Measurements from ENCODE around the gene ADARB1. TPM values are rescaled to one million over a fixed set of nuclear protein-coding genes. Genes with fewer than 3 reads are reported as not detected.

The ADARB1 gene
- total and polyA plus RNA-seq, 2 donors (not counting 1 experiment from before 2014, with no cell fraction given): 17.1 to 33.3 TPM

GRCh38 chr21:45250914-45251634, 176.7 kb downstream of the ADARB1 start:
- intact Hi-C loops (cut with micrococcal nuclease): no loop called here
- WGBS (ENCODE audit: insufficient coverage): 95% methylated on average over 10 of the region's 14 CpGs

More at GRCh38 chr21:45250914-45251634, 176.7 kb downstream of the ADARB1 start:
- Histone ChIP-seq H3K4me3 (ENCODE audit: control extremely low read depth in 1 of 5, extremely low read depth in 1 of 5, insufficient read depth in 1 of 5, low read depth in 2 of 5, low read length in 4 of 5) (no peak overlapping the region), H3K9me3 (ENCODE audit: control extremely low read depth in 1 of 3, control insufficient read depth in 2 of 3, insufficient read depth in 1 of 3, low read length in 2 of 3) (peaks cover 0 to 10% (median 0%) of the 10 kb centered on the region in 3 donors), H2AFZ (ENCODE audit: insufficient read depth, low read depth, low read length, poor library complexity, severe bottlenecking) (no peak overlapping the region), H3K79me2 (ENCODE audit: control insufficient read depth, insufficient read depth, low read length) (no peaks in the 10 kb centered on the region), H3K27ac (ENCODE audit: low read length in 2 of 2) (no peak overlapping the region), H4K20me1 (ENCODE audit: control insufficient read depth, insufficient read depth, low read length, poor library complexity, severe bottlenecking) (no peaks in the 10 kb centered on the region), H3K4me1 (ENCODE audit: control insufficient read depth in 2 of 2, insufficient read depth in 2 of 2, low read length in 2 of 2) (peaks cover 0 to 3% of the 10 kb centered on the region in 2 donors), H3K9ac (ENCODE audit: low read length) (no peak overlapping the region), H3K4me2 (replicated peaks; ENCODE audit: low read depth, low read length, poor library complexity, severe bottlenecking) (no peak overlapping the region), H3K36me3 (replicated peaks in 1 of 2; ENCODE audit: control extremely low read depth in 1 of 2, control insufficient read depth in 1 of 2, extremely low read depth in 1 of 2, insufficient read depth in 2 of 2, low read length in 1 of 2) (no peaks in the 10 kb centered on the region), H3K27me3 (replicated peaks in 1 of 4; ENCODE audit: control extremely low read depth in 1 of 4, control insufficient read depth in 3 of 4, insufficient read depth in 4 of 4, low read length in 3 of 4) (peaks cover 0 to 8% (median 4%) of the 10 kb centered on the region in 4 experiments)
- peaks cover 5% of the 10 kb centered on the region for H3K4me1 Mint-ChIP-seq
- peaks cover 19% of the 10 kb centered on the region for H3K27me3 Mint-ChIP-seq
- no peak overlapping the region for H3K27ac Mint-ChIP-seq
- no peak overlapping the region for H3K4me3 Mint-ChIP-seq
- TF ChIP-seq EZH2 (IDR thresholded peaks at IDR 0.05; ENCODE audit: borderline replicate concordance, insufficient read depth, low read depth, low read length, poor library complexity, severe bottlenecking) (no peak), CTCF (IDR thresholded peaks at IDR 0.05) (no peak)
- H3K9me3 Mint-ChIP-seq (ENCODE audit: insufficient read depth): no peaks in the 10 kb centered on the region
- DNase-seq (no peak), ATAC-seq (ENCODE audit: low read depth) (no peak)
- ChIA-PET POLR2A (no interaction called here), CTCF (no interaction called here)

Measured in B cell (primary cell).